GM19397 (cell line): ENCODE results near the gene CHRNE.
"Not testable (repeated sequence)": the region's sequence is repeated elsewhere in the genome, so short reads cannot be mapped to it uniquely, and the experiment has no call there.

Experiments
- ATAC-seq: cut with Tn5 transposase; IDR thresholded peaks from one replicate; pipeline ENCODE4 v1.9.1; 2021; ENCODE audit warnings: mild to moderate bottlenecking, moderate library complexity; ENCODE audit not compliant: unreplicated experiment

CHRNE gene

DNA sequence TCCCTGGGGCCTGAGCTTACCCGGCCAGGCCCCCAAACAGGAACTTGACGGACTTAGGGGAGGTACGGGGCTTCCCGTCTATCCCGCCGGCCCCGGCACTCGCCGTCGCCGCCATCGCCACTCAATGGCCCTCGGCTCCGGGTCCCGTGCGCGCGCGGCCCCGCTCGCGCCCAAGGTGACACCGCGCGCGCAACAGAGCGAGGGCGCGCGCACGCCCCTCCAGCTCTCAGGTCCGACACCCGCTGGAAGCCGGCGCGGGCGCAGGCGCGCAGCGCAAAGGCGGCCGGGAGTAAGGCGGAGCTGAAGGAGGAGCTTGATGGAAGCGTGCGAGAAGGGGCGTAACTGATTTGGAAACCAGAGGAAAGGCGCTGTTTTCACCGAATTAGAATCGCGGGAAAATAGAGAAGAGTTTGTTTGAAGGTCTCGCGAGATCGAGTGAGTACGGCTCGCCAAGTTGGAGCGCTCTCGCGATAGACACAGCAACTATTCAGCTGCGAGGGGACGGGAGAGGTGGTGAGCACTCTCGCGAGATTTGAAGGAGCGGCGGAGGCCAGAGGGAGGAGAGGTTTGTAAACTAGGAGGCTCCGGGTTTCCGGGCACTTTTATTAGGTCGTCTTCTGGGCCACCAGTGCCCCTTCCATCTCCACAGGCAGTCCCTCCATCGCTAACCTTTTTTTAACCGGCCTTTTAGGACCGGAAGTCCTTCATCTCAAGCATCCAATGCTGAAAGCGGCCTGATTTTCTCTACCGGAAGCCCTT lies 37.1 kb upstream of the CHRNE start, which contains the start of the genes RNF167 and SLC25A11:
RNF167 (plus strand) TSS at position 473 of the 759 bp plus-strand sequence. CDS start 642 bp downstream, outside the sequence.
SLC25A11 (minus strand) TSS at position 251 of the 759 bp plus-strand sequence; CDS start at position 115, 136 bp downstream.
- ATAC-seq = peak; percentile 81

DNA sequence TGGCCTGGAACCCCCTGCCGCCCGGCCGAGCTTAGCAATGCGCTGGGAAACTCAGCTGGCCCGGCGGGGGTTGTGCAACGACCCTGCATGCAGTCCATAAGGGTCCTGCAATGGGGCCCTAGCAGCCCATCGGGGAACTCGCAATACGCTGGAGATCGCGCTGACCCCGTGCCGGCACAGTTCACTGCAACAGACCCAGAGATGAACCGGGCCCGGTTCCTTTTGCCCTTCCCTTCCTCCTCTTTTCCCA lies 36.6 kb upstream of the CHRNE start:
- ATAC-seq = peak; percentile 19

DNA sequence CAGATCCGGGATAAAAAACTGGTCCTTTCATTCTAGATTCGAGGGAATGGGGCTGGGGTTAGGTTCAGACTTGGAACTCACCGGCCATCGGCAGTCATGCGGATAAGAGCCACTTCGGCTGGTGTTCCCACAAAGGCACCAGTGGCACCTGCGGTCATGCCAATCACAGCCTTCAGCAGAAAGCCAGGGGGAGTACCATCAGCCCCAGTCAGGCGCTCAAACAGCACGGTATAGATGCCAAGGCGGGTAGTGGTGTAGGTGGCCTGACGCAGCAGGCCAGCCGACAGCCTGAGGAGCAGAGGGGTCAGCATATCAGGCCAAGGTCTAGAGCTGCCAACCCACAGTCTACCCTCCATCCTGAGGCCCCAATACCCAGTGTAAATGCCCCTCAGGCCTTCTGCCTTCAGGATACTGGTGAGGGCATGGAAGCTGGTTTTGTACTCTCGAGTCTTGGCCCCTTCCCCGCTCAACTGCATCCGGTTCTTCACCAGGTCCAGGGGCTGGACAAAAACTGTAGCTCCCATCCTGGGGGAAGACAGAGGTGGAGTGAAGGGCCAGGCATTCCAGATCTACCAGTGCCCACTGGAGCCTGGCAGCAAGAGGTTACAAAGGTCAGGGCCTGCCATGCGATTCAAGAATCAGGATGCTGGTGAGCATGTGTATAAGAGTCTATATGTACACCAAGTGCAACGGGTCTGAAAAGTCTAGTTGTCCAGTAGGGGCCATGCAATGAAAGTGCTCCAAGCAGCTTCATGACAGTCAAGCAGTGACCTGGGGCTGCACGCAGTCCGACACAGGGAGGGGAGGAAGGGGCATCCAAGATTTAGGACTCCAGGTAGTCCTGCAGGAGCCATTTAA lies 36.0 kb upstream of the CHRNE start:
- no peak for ATAC-seq

DNA sequence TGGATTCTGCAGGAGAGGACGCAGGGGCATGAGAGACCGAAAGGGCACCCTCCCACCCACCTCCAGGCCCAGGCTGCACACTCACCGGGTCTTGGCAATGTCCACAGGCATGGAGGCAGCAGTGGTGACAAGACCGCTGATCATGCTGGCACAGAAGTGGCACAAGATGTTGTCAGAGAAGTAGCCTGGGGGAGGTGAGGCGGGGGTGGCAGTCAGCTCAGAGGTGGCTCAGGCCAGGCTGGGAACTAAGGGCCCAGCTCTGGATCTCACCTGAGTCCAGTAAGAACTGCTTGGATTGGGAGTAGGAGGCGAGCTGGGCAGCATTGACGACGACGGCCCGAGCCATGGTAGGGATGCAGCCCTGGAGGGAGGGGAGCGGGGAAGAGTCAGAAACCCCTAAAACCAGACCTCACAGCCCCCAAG lies 35.2 kb upstream of the CHRNE start:
- no peak for ATAC-seq

DNA sequence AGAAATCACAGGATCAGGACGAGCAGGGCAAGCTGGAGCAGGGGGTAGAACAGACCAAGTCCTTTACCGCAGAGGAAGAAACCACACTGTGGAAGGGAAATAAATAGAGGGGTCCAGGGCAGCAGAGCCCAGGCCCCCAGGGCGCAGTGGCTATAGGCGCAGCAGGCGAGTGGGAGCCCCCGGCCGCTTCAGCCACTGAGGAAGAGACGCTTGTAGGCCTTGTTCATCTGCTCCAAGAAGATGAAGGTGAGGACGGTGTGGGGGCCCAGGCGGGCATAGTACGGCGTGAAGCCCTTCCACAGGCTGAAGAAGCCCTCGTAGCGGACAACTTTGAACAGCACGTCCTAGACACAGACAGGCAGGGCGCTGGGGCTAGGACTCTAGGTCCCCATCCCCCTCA lies 34.7 kb upstream of the CHRNE start:
- no peak for ATAC-seq

DNA sequence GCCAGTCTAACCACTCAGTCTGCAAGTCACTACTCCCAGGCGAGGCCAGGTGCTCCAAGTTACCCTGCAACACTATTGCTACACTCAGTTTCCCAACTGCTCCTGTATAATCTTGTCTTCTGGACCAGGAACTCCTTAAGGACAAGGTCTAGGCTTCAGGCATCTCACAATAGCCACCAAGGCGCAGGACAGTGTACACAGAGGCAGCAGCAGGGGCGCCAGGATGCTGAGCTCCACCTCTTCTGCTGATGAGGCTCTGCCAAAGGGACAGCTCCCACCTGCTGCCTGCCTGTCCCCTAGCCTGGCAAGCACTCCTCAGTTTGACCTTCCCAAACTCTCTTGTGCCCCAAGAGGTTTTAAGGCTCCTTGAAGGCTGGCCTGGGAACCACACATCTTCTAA lies 33.5 kb upstream of the CHRNE start:
- no peak for ATAC-seq

DNA sequence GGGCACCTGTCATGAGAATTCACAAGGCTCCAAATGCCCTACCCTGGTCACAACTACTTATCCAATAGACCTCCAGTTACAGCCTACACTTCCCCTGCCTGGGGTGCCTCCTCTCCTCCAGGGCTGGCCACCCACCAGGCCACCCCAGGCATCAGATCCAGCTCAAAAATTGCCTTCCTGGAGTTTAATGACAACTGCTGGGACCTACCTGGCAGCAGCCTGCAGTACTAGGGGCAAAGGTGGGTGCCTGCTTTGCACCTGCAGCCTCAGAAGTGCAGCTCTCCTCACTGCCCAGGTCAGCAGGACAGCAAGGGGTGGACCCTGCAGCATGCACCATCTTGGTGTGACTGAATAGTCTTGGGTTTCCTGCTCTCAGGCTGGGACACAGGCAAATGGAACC lies 32.8 kb upstream of the CHRNE start:
- ATAC-seq = no peak

DNA sequence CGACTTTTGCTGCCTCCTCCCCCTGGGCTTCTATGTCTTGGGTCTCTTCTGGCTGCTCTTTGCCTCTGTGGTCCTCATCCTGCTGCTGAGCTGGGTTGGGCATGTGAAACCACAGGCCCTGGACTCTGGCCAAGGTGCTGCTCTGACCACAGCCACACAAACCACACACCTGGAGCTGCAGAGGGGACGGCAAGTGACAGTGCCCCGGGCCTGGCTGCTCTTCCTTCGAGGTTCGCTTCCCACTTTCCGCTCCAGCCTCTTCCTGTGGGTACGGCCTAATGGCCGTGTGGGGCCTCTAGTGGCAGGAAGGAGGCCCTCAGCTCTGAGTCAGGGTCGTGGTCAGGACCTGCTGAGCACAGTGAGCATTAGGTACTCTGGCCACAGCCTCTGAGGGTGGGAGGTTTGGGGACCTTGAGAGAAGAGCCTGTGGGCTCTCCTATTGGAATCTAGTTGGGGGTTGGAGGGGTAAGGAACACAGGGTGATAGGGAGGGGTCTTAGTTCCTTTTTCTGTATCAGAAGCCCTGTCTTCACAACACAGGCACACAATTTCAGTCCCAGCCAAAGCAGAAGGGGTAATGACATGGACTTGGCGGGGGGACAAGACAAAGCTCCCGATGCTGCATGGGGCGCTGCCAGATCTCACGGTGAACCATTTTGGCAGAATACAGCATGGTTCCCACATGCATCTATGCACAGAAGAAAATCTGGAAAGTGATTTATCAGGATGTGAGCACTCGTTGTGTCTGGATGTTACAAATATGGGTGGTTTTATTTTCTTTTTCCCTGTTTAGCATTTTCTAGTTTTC lies 31.5 kb upstream of the CHRNE start:
- no peak for ATAC-seq

DNA sequence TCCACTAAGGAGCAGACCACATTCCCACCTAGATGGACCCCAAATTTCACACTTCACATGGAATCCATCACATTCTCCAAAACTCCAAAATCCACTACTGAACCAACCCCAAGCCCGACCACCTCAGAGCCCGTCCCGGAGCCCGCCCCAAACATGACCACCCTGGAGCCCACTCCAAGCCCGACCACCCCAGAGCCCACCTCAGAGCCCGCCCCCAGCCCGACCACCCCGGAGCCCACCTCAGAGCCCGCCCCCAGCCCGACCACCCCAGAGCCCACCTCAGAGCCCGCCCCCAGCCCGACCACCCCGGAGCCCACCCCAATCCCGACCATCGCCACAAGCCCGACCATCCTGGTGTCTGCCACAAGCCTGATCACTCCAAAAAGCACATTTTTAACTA lies 30.7 kb upstream of the CHRNE start:
- no peak for ATAC-seq

DNA sequence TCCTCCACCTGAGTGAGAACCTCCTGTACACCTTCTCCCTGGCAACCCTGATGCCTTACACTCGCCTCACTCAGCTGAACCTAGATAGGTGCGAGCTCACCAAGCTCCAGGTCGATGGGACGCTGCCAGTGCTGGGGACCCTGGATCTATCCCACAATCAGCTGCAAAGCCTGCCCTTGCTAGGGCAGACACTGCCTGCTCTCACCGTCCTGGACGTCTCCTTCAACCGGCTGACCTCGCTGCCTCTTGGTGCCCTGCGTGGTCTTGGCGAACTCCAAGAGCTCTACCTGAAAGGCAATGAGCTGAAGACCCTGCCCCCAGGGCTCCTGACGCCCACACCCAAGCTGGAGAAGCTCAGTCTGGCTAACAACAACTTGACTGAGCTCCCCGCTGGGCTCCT lies 29.9 kb upstream of the CHRNE start:
- ATAC-seq = no peak

DNA sequence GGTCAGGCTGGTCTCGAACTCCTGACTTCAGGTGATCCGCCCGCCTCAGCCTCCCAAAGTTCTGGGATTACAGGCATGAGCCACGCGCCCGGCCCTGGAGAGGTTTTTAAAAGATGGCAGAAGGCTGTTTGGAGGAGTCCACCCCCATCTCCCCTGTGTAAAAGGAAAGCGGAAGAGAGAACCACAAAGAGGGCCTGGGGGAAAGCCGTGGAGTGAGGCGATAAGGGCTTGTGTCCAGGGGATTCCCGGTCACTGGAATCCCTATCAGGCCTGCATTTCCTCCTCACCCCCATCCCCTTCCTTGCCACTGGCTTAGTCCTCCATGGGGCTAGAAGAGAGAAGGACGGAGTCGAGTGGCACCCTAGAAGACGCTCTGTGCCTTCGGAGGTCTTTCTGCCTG lies 29.1 kb upstream of the CHRNE start, which contains the start of gene GP1BA:
GP1BA (plus strand) TSS at position 315 of the 400 bp plus-strand sequence. CDS start 328 bp downstream, outside the sequence.
- ATAC-seq = no peak

DNA sequence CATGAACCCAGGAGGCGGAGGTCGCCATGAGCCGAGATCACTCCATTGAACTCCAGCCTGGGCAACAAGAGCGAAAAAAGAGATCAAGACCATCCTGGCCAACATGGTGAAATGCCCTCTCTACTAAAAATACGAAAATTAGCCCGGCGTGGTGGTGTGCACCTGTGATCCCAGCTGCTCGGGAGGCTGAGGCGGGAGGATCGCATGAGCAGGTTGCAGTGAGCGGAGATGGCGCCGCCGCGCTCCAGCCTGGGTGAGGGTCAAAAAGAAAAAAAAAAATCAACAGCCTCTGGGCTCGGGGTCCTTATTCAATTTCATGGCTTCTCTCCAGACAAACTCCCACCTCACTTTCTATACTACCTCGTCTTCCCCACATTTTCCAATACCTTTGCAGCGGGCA lies 26.0 kb upstream of the CHRNE start:
- no peak for ATAC-seq

DNA sequence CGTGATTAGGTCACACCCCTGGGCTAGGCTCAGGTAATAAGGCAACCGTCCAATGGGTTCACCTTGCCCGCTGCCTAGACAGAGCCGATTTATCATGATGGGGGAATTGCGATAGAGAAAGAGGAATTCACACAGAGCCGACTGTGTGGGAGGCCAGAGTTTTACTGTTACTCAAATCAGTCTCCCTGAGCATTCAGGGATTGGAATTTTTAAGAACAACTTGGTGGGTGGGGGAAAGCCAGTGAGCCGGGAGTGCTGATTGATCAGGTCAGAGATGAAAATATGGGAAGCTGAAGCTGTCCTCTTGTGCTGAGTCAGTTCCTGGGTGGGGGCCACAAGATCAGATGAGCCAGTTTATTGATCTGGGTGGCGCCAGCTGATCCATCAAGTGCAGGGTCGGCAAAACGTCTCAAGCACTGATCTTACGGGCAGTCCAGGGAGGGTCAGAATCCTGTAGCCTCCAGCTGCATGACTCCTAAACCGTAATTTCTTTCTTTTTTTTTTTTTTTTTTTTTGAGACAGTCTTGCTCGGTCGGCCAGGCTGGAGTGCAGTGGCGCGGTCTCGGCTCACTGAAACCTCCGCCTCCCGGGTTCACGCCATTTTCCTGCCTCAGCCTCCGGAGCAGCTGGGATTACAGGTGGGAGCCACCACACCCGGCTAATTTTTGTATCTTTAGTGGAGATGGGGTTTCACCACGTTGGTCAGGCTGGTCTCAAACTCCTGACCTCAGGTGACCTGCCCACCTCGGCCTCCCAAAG lies 23.9 kb upstream of the CHRNE start:
- ATAC-seq = not testable (repeated sequence)

DNA sequence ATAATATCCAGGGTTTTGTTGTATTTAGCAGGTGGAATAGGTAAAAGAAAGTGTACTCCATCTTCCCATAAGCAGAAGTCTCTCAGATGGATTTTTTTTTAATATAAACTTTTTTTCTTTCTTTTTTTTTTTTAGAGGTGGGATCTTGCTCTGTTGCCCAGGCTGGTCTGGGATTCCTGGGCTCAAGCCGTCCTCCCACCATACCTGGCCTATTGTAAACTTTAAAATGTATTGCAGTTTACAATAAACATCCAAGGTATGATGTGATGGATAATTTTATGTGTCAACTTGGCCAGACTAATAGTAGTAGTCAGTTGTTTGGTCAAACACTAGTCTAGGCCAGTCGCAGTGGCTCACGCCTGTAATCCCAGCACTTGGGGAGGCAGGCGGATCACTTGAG lies 18.4 kb upstream of the CHRNE start:
- no peak for ATAC-seq

DNA sequence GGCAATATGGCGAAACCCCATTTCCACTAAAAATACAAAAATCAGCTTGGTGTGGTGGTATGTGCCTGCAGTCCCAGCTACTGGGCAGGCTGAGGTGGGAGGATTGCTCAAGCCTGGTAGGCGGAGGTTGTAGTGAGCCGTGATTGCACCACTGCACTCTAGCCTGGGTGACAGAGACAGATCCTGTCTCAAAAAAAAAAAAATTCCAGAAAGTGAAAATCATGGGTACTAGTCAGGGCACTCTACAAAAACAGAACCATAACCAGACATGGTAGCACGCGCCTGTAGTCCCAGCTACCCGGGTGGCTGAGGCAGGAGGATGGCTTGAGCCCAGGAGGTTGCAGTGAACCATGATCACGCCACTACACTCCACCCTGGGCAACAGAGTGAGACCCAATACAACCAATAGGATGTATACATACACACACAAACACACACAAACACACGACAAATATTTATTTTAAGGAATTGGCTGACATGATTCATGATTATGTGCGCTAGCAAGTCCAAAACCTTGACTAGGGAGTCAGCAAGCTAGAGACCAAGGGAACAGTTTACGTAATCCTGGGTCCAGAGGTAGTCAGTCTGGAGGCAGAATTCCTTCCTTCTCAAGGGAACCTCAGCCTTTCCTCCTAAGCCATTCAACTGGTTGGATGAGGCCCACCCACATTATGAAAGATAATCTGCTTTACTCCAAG lies 17.6 kb upstream of the CHRNE start:
- ATAC-seq = no peak

DNA sequence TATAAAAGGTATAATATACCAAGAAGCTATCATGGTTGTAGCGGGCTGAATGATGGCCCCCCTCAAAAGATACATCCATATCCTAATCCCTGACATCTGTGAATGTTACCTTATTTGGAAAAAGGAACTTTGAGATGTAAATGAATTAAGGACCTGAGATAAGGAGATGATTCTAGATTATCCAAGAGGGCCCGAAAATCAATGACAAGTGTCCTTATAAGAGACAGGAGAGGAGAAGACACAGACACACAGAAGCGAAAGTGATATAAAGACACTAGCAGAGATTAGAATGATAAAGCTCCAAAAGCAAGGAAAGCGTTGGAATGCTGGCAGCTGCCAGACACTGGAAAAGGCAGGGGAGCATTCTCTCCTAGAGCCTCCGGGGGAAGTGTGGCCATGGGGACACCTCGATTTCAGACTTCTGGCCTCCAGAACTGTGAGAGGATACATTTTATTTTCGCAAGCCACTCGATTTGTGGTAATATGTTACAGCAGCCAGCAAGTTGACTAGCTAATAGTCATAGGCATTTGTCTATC lies 16.7 kb upstream of the CHRNE start:
- ATAC-seq = no peak

DNA sequence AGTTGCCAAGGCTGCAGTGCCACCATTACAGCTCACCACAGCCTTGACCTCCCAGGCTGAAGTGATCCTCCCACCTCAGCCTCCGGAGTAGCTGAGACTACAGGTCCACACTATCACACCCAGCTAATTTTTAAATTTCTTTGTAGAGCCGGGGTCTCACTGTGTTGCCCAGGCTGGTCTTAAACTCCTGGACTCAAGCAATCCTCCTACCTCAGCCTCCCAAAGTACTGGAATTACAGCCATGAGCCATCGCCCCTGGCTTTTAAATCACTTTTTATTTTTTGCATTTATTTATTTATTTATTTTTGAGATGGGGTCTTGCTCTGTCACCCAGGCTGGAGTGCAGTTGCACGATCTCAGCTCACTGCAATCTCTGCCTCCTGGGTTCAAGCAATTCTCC lies 11.7 kb upstream of the CHRNE start:
- not testable (repeated sequence) for ATAC-seq

DNA sequence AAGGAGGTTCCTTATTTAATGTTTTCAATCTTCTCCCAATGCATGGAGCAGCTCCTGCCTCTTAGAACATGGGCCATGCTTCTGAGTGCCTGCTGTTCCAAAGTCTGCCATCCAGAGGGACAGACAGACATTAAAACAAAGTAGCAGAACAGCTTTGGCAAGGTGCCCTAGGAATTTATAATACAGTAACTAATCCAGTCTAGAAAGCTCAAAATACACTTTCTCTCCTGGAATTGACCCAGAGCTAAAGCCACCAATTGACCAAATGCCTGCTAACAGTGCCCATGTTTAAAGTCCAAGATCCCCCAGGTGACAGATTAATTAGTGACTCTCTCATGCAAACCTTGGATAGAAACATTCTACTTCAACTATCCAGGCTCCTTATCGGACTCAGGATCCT lies 11.1 kb upstream of the CHRNE start:
- ATAC-seq = no peak

DNA sequence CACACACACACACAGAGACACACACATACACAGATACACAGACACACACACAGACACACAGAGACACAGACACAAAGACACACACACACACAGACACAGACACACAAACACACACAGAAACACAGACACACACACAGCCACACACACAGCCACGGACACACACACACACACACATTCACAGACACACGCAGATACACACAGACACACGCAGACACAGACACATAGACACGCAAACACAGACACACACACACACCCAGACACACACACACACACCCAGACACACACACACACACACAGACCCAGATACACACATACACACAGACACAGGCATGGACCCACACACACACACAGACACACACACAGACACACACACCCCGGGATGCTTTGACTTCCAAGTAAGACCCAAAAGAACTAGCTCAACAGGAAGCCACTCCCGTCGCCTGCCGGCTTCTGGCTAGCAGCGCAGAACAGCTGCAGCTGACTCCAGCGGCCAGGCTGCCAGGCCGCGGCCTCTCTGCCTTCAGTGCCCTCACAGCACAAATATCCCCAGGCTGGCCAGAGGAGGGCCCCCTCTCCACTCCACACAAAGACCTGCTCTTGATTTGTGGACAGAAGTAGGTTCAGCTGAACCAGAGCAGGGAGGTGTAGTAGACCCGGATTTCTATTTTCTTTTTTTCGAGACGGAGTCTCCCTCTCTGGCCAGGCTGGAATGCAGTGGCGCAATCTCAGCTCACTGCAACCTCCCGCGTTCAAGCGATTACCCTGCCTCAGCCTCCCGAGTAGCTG lies 6.0 kb upstream of the CHRNE start:
- no peak for ATAC-seq
